HL-60 (cell line): ENCODE measurements around the gene CNGA1.

Source experiments
- DNase-seq, 2 experiments: peaks; one replicate each; pipeline ENCODE4 v3.0.0-alpha.2; 2010 to 2020; ENCODE audit warnings: low read depth in 1 of 2, low spot score in 1 of 2
- H3K27ac ChIP-seq: fragments of 250-450 bp; sonication (Bioruptor Pico); replicated peaks from 2 replicates; pipeline ENCODE4 v1.5.1; 2020; ENCODE audit warnings: mild to moderate bottlenecking, moderate library complexity
- H3K27me3 ChIP-seq: fragments of 250-450 bp; sonication (Bioruptor Pico); 2 replicates; pipeline ENCODE4 v1.5.1; 2021; ENCODE audit warnings: mild to moderate bottlenecking, moderate library complexity; ENCODE audit not compliant: insufficient read depth, poor library complexity, severe bottlenecking
- H3K4me3 ChIP-seq: replicated peaks from 2 replicates; pipeline ENCODE4 v1.5.1; 2011; ENCODE audit warnings: mild to moderate bottlenecking, control low read depth, low read length; ENCODE audit not compliant: insufficient read depth
- GABPA ChIP-seq: IDR thresholded peaks from 2 replicates; pipeline ENCODE4 v1.6.1; 2012; ENCODE audit warnings: low read depth
- POLR2AphosphoS5 ChIP-seq: IDR thresholded peaks from 2 replicates; pipeline ENCODE4 v1.6.1; 2012; ENCODE audit warnings: low read depth
- SPI1 ChIP-seq: IDR thresholded peaks from 2 replicates; pipeline ENCODE4 v1.6.1; 2012; ENCODE audit warnings: low read depth, mild to moderate bottlenecking, borderline replicate concordance
- TF ChIP-seq, protein P1 (sequence below): IDR thresholded peaks from one replicate; pipeline ENCODE4 v1.5.1; 2011; ENCODE audit warnings: low read length, control low read depth, inconsistent platforms; ENCODE audit not compliant: insufficient read depth
- TF ChIP-seq, protein P2 (sequence below): IDR thresholded peaks from 2 replicates; pipeline ENCODE4 v1.6.1; 2012; ENCODE audit warnings: low read depth; ENCODE audit not compliant: insufficient replicate concordance

The CNGA1 gene

DNA sequence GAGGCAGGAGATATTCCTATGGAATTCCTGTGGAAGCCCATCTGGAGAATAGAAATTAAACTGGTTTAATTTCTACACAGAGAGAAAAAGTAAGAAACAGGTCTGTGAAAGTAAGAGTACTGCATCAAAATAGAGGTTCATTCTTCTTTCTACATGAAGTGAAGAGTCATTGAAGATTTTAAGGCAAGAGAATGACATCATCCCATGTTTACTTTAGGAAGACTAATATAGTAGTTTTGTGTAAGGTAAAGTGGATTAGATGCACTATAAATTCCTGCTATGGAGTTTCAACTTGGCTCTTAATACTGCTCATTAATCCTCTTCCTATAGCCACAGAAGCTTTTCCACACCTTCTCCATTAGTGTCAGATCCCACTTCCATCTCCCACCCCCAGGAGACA is 47.6 kb downstream of the CNGA1 start:
- Histone ChIP-seq H3K27ac (no peak overlapping the region), H3K27me3 (no peaks in the 10 kb centered on the region), H3K4me3 (no peak overlapping the region)
- DNase-seq, result no peak
- TF ChIP-seq POLR2AphosphoS5 (no peak), SPI1 (no peak), GABPA (no peak)
- TF ChIP-seq, protein P1, sequence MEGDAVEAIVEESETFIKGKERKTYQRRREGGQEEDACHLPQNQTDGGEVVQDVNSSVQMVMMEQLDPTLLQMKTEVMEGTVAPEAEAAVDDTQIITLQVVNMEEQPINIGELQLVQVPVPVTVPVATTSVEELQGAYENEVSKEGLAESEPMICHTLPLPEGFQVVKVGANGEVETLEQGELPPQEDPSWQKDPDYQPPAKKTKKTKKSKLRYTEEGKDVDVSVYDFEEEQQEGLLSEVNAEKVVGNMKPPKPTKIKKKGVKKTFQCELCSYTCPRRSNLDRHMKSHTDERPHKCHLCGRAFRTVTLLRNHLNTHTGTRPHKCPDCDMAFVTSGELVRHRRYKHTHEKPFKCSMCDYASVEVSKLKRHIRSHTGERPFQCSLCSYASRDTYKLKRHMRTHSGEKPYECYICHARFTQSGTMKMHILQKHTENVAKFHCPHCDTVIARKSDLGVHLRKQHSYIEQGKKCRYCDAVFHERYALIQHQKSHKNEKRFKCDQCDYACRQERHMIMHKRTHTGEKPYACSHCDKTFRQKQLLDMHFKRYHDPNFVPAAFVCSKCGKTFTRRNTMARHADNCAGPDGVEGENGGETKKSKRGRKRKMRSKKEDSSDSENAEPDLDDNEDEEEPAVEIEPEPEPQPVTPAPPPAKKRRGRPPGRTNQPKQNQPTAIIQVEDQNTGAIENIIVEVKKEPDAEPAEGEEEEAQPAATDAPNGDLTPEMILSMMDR, result no peak
- TF ChIP-seq, protein P2, sequence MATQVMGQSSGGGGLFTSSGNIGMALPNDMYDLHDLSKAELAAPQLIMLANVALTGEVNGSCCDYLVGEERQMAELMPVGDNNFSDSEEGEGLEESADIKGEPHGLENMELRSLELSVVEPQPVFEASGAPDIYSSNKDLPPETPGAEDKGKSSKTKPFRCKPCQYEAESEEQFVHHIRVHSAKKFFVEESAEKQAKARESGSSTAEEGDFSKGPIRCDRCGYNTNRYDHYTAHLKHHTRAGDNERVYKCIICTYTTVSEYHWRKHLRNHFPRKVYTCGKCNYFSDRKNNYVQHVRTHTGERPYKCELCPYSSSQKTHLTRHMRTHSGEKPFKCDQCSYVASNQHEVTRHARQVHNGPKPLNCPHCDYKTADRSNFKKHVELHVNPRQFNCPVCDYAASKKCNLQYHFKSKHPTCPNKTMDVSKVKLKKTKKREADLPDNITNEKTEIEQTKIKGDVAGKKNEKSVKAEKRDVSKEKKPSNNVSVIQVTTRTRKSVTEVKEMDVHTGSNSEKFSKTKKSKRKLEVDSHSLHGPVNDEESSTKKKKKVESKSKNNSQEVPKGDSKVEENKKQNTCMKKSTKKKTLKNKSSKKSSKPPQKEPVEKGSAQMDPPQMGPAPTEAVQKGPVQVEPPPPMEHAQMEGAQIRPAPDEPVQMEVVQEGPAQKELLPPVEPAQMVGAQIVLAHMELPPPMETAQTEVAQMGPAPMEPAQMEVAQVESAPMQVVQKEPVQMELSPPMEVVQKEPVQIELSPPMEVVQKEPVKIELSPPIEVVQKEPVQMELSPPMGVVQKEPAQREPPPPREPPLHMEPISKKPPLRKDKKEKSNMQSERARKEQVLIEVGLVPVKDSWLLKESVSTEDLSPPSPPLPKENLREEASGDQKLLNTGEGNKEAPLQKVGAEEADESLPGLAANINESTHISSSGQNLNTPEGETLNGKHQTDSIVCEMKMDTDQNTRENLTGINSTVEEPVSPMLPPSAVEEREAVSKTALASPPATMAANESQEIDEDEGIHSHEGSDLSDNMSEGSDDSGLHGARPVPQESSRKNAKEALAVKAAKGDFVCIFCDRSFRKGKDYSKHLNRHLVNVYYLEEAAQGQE, result no peak

DNA sequence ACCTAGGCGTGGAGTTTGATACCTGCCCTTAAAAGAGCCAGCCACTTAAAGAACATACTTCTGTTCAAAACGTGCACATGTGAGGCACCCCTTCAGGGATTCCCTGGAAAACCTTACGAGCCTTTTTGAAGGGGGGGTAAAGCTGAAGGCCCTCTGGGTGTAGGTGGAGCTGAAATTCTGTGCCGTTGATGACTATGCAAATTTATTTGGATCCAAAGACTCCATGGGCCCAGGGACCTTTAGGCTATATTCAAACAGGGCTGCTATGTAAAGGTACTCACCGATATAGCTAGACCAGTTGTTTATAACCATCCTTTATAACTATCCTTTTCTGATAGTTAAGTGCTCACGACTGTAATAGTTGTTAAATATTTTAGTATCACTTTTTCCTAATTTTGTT is 61.8 kb downstream of the CNGA1 start:
- TF ChIP-seq, protein P1, result no peak
- TF ChIP-seq SPI1 (no peak), POLR2AphosphoS5 (no peak), GABPA (no peak)
- TF ChIP-seq, protein P2, result no peak
- no peak overlapping the region for H3K27ac ChIP-seq
- H3K4me3 ChIP-seq, result no peak overlapping the region
- H3K27me3 ChIP-seq, result no peaks in the 10 kb centered on the region
- no peak for DNase-seq

DNA sequence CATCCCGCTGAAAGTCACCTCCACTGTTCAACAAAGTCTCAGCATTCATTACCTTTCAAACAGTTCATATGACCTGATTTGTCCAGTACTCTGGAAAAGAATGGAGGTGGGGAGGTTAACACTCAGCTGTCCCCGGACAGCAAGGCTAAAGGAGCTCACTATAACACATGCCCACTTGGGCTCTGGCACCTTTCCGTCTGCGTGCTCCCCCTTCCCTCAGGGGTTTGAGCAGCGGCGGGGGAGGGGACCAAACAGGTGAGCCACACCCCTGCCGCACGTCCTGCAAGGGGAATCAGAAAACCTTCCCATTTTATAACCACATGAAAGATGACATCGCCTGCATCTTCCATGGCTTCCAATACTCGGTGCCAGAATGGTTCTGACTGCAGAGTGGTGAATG is 62.2 kb downstream of the CNGA1 start:
- TF ChIP-seq GABPA, result no peak

DNA sequence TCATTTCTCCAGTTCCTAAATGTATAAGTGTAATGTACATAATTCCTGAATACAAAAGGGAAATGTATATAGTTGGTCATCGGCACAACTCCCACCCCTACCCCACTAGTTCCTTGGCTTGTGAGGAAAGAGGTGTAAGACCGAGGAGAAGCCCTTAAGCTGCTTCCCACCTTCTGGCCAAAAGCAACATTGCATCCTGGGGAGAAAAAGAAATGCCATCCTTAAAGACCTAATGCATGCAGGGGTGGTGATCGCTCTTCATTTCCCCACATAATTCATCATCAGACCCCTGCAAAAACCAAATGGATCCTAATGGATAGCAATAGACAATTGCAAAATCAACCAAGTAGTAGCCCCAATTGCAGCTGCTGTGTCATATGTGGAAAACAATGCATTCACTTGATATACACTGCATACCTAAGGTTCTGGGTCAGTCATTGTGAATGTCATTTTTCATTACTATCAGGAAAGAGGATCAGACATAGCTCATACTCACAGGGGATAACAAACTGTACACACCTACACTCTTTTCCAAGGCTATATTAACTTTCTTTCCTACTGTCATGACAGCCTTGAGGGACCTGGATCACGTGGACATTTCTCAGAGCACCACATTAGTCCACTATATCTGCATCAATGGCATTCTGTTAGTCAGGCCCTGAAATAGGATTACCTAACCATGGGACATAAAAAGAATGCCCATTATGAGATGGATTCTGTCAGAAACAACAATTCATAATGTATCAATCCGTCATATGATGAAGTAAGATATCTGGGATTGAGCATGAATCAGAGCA is 70.4 kb downstream of the CNGA1 start:
- H3K4me3 ChIP-seq, result no peak overlapping the region
- TF ChIP-seq GABPA (no peak), POLR2AphosphoS5 (no peak), SPI1 (no peak)
- TF ChIP-seq, protein P2, result no peak
- TF ChIP-seq, protein P1, result no peak
- no peak overlapping the region for H3K27ac ChIP-seq
- DNase-seq, result no peak
- H3K27me3 ChIP-seq, result no peaks in the 10 kb centered on the region

More for the DNA sequence above, 62.2 kb downstream of the CNGA1 start:
- Histone ChIP-seq H3K27me3 (no peaks in the 10 kb centered on the region), H3K4me3 (no peak overlapping the region), H3K27ac (no peak overlapping the region)
- DNase-seq, result no peak
